Activated CD8-positive, alpha-beta memory T cell treated with anti-CD3 and anti-CD28 coated beads for 36 hours (primary cell): ENCODE results near the gene DHRS2. TPM values are rescaled to one million over a fixed set of nuclear protein-coding genes. Genes with fewer than 3 reads are reported as not detected.
"Not testable (repeated sequence)": the region's sequence is repeated elsewhere in the genome, so short reads cannot be mapped to it uniquely, and the experiment has no call there.

ENCODE experiments used
- CTCF ChIA-PET: fragments of 350-600 bp; sonication (Branson Sonifier 250); formaldehyde crosslinking; loops from one replicate; lab custom pipeline; 2021; ENCODE audit warnings: antibody characterized with exemption; lab: Charles Lee
- POLR2A ChIA-PET: fragments of 350-600 bp; sonication (Branson Sonifier 250); formaldehyde crosslinking; loops from one replicate; lab custom pipeline; 2021; ENCODE audit warnings: antibody characterized with exemption; lab: Charles Lee
- total RNA-seq, 2 experiments: library from RNA; stranded (reverse); gene quantifications; one replicate each; pipeline ENCODE4 v1.2.3, GENCODE V29; 2021

DHRS2 gene
- 1 to 10 TPM; 3.0 to 3.5 TPM for total RNA-seq

GRCh38 chr14:23636317-23637211 lies at the start of gene DHRS2:
Gene DHRS2 (plus strand): TSS chr14:23636364. CDS start chr14:23638865, 2,501 bp downstream.
- CTCF ChIA-PET, result no interaction called here
- POLR2A ChIA-PET, result no interaction called here

GRCh38 chr14:23588884-23589598 lies 47.1 kb upstream of the DHRS2 start:
- ChIA-PET POLR2A (interaction anchor here (1.3 kb wide), 1 partner anchor 17 kb away, joined by 4 read pairs; no protein-coding TSS in a partner anchor), CTCF (interaction anchor here (0.6 to 3.6 kb wide), 15 partner anchors 14 to 341 kb away, joined by 3 to 33 read pairs (median 3); no protein-coding TSS in a partner anchor)

- ChIA-PET CTCF (interaction anchor here (0.9 to 3.6 kb wide), 11 partner anchors 14 to 340 kb away, joined by 3 to 33 read pairs (median 3); no protein-coding TSS in a partner anchor), POLR2A (interaction anchor here (1.3 kb wide), 1 partner anchor 17 kb away, joined by 4 read pairs; no protein-coding TSS in a partner anchor)
Measured at GRCh38 chr14:23589606-23590005, 46.6 kb upstream of the DHRS2 start.

GRCh38 chr14:23590198-23590597 lies 46.0 kb upstream of the DHRS2 start:
- POLR2A ChIA-PET, result interaction anchor here (0.7 kb wide), 1 partner anchor 93 kb away, joined by 6 read pairs; no protein-coding TSS in a partner anchor
- CTCF ChIA-PET, result interaction anchor here (1.1 to 3.6 kb wide), 2 partner anchors 42 to 341 kb away, joined by 3 to 33 read pairs; no protein-coding TSS in a partner anchor

- POLR2A ChIA-PET, result not testable (repeated sequence)
- CTCF ChIA-PET, result interaction anchor here (1.5 kb wide), 1 partner anchor 38 kb away, joined by 4 read pairs; no protein-coding TSS in a partner anchor
Measured at GRCh38 chr14:23594191-23594590, 42.0 kb upstream of the DHRS2 start.

- ChIA-PET POLR2A (no interaction called here), CTCF (no interaction called here)
Measured at GRCh38 chr14:23600322-23600707, 35.8 kb upstream of the DHRS2 start.

GRCh38 chr14:23600806-23601205 lies 35.4 kb upstream of the DHRS2 start:
- POLR2A ChIA-PET, result no interaction called here
- CTCF ChIA-PET, result no interaction called here

GRCh38 chr14:23601424-23601823 lies 34.7 kb upstream of the DHRS2 start:
- CTCF ChIA-PET, result no interaction called here
- POLR2A ChIA-PET, result no interaction called here

- POLR2A ChIA-PET, result no interaction called here
- CTCF ChIA-PET, result no interaction called here
Measured at GRCh38 chr14:23601845-23602180, 34.4 kb upstream of the DHRS2 start.

- POLR2A ChIA-PET, result no interaction called here
Measured at GRCh38 chr14:23602181-23603095, 33.7 kb upstream of the DHRS2 start.

GRCh38 chr14:23603103-23603502 lies 33.1 kb upstream of the DHRS2 start:
- ChIA-PET CTCF (interaction anchor here (1.0 to 1.5 kb wide), 2 partner anchors 14 to 29 kb away, joined by 3 to 7 read pairs; no protein-coding TSS in a partner anchor), POLR2A (no interaction called here)

More at GRCh38 chr14:23602181-23603095, 33.7 kb upstream of the DHRS2 start:
- CTCF ChIA-PET, result interaction anchor here (0.7 to 1.5 kb wide), 2 partner anchors 29 kb away, joined by 3 to 7 read pairs; no protein-coding TSS in a partner anchor

GRCh38 chr14:23604148-23604547 lies 32.0 kb upstream of the DHRS2 start:
- CTCF ChIA-PET, result interaction anchor here (1.5 kb wide), 1 partner anchor 28 kb away, joined by 7 read pairs; no protein-coding TSS in a partner anchor
- POLR2A ChIA-PET, result no interaction called here

GRCh38 chr14:23604675-23605170 lies 31.4 kb upstream of the DHRS2 start:
- POLR2A ChIA-PET, result no interaction called here

GRCh38 chr14:23605931-23606585 lies 30.1 kb upstream of the DHRS2 start:
- POLR2A ChIA-PET, result interaction anchor here (1.6 kb wide), 1 partner anchor 17 kb away, joined by 4 read pairs; no protein-coding TSS in a partner anchor
- CTCF ChIA-PET, result interaction anchor here (0.8 to 2.5 kb wide), 3 partner anchors 8 to 26 kb away, joined by 3 to 7 read pairs (median 3); no protein-coding TSS in a partner anchor

More at GRCh38 chr14:23604675-23605170, 31.4 kb upstream of the DHRS2 start:
- CTCF ChIA-PET, result interaction anchor here (0.6 kb wide), 1 partner anchor 126 kb away, joined by 3 read pairs; no protein-coding TSS in a partner anchor

GRCh38 chr14:23608454-23608853 lies 27.7 kb upstream of the DHRS2 start:
- CTCF ChIA-PET, result interaction anchor here (0.6 kb wide), 1 partner anchor 674 kb away, joined by 3 read pairs; no protein-coding TSS in a partner anchor
- POLR2A ChIA-PET, result no interaction called here

GRCh38 chr14:23609001-23609400 lies 27.2 kb upstream of the DHRS2 start:
- POLR2A ChIA-PET, result no interaction called here
- CTCF ChIA-PET, result interaction anchor here (0.6 kb wide), 1 partner anchor 674 kb away, joined by 3 read pairs; no protein-coding TSS in a partner anchor

GRCh38 chr14:23609411-23610089 lies 26.6 kb upstream of the DHRS2 start:
- POLR2A ChIA-PET, result not testable (repeated sequence)
- CTCF ChIA-PET, result interaction anchor here (2.3 kb wide), 1 partner anchor 23 kb away, joined by 13 read pairs; no protein-coding TSS in a partner anchor
